ENCODE results near the gene IQCB1.
"Not testable (repeated sequence)": the region's sequence is repeated elsewhere in the genome, so short reads cannot be mapped to it uniquely, and the experiment has no call there.

IQCB1 gene

GRCh38 chr3:121793078-121793477 is 41.8 kb downstream of the IQCB1 start:
- no peaks in the 10 kb centered on the region for H3K4me1 Mint-ChIP-seq (ENCODE audit: low read depth in 2 of 2)
- no peak overlapping the region for H3K4me3 Mint-ChIP-seq
- H3K27ac Mint-ChIP-seq: no peak overlapping the region
- peaks cover 43% of the 10 kb centered on the region for H3K36me3 Mint-ChIP-seq (ENCODE audit: insufficient read depth)
- no peaks in the 10 kb centered on the region for H3K27me3 Mint-ChIP-seq
- no peaks in the 10 kb centered on the region for H3K9me3 Mint-ChIP-seq
- ATAC-seq (replicated peaks) (no peak), DNase-seq (no peak)

- Mint-ChIP-seq H3K27ac (peak overlapping the region in 1 of 2 donors; percentile 70), H3K27me3 (no peaks in the 10 kb centered on the region), H3K4me3 (no peak overlapping the region), H3K4me1 (ENCODE audit: low read depth in 2 of 2) (no peaks in the 10 kb centered on the region), H3K9me3 (no peaks in the 10 kb centered on the region), H3K36me3 (ENCODE audit: insufficient read depth) (peaks cover 59% of the 10 kb centered on the region)
- ATAC-seq (replicated peaks) (no peak), DNase-seq (no peak)
Measured at GRCh38 chr3:121786485-121786884, 48.4 kb downstream of the IQCB1 start.

GRCh38 chr3:121782784-121783183 is 52.1 kb downstream of the IQCB1 start:
- Mint-ChIP-seq H3K27ac (peak overlapping the region in 1 of 2 donors; percentile 18), H3K36me3 (ENCODE audit: insufficient read depth) (peaks cover 56% of the 10 kb centered on the region)
- H3K9me3 Mint-ChIP-seq; H3K27me3 Mint-ChIP-seq; H3K4me1 Mint-ChIP-seq (ENCODE audit: low read depth in 2 of 2); ATAC-seq (replicated peaks); H3K4me3 Mint-ChIP-seq; DNase-seq: not testable (repeated sequence)

GRCh38 chr3:121781611-121782010 is 53.2 kb downstream of the IQCB1 start:
- Mint-ChIP-seq H3K36me3 (ENCODE audit: insufficient read depth) (peaks cover 47% of the 10 kb centered on the region), H3K27ac (no peak overlapping the region), H3K4me1 (ENCODE audit: low read depth in 2 of 2) (no peaks in the 10 kb centered on the region), H3K9me3 (no peaks in the 10 kb centered on the region), H3K4me3 (no peak overlapping the region), H3K27me3 (no peaks in the 10 kb centered on the region)
- ATAC-seq (replicated peaks) (no peak), DNase-seq (no peak)

- not testable (repeated sequence) for H3K27me3 Mint-ChIP-seq; H3K4me1 Mint-ChIP-seq (ENCODE audit: low read depth in 2 of 2); H3K4me3 Mint-ChIP-seq; H3K27ac Mint-ChIP-seq; ATAC-seq (replicated peaks); H3K9me3 Mint-ChIP-seq; DNase-seq
- H3K36me3 Mint-ChIP-seq (ENCODE audit: insufficient read depth): peaks cover 72% of the 10 kb centered on the region
Measured at GRCh38 chr3:121775095-121775494, 59.8 kb downstream of the IQCB1 start.

- Mint-ChIP-seq H3K36me3 (ENCODE audit: insufficient read depth) (peaks cover 54% of the 10 kb centered on the region), H3K4me3 (no peak overlapping the region), H3K9me3 (no peaks in the 10 kb centered on the region), H3K4me1 (ENCODE audit: low read depth in 2 of 2) (peaks cover 0 to 6% of the 10 kb centered on the region in 2 donors), H3K27ac (peak overlapping the region in 1 of 2 donors; percentile 35), H3K27me3 (no peaks in the 10 kb centered on the region)
- no peak for DNase-seq
- no peak for ATAC-seq (replicated peaks)
Measured at GRCh38 chr3:121769246-121769645, 65.6 kb downstream of the IQCB1 start.

- Mint-ChIP-seq H3K4me3 (no peak overlapping the region), H3K36me3 (ENCODE audit: insufficient read depth) (peaks cover 46% of the 10 kb centered on the region), H3K9me3 (no peaks in the 10 kb centered on the region), H3K27me3 (no peaks in the 10 kb centered on the region), H3K27ac (peak overlapping the region in 1 of 2 donors; percentile 35), H3K4me1 (ENCODE audit: low read depth in 2 of 2) (no peaks in the 10 kb centered on the region)
- no peak for DNase-seq
- no peak for ATAC-seq (replicated peaks)
Measured at GRCh38 chr3:121768452-121768851, 66.4 kb downstream of the IQCB1 start.

GRCh38 chr3:121759541-121760202 is 75.2 kb downstream of the IQCB1 start:
- H3K27ac Mint-ChIP-seq: no peak overlapping the region
- H3K36me3 Mint-ChIP-seq (ENCODE audit: insufficient read depth): no peaks in the 10 kb centered on the region
- H3K4me3 Mint-ChIP-seq: no peak overlapping the region
- no peaks in the 10 kb centered on the region for H3K4me1 Mint-ChIP-seq (ENCODE audit: low read depth in 2 of 2)
- ATAC-seq (replicated peaks): no peak
- DNase-seq: no peak
- no peaks in the 10 kb centered on the region for H3K9me3 Mint-ChIP-seq
- H3K27me3 Mint-ChIP-seq: peaks cover 0 to 14% of the 10 kb centered on the region in 2 donors

- no peaks in the 10 kb centered on the region for H3K36me3 Mint-ChIP-seq (ENCODE audit: insufficient read depth)
- no peaks in the 10 kb centered on the region for H3K4me1 Mint-ChIP-seq (ENCODE audit: low read depth in 2 of 2)
- H3K27me3 Mint-ChIP-seq: peaks cover 0 to 14% of the 10 kb centered on the region in 2 donors
- H3K9me3 Mint-ChIP-seq: no peaks in the 10 kb centered on the region
- DNase-seq: no peak
- H3K4me3 Mint-ChIP-seq: no peak overlapping the region
- ATAC-seq (replicated peaks): no peak
- no peak overlapping the region for H3K27ac Mint-ChIP-seq
Measured at GRCh38 chr3:121758727-121759450, 76.0 kb downstream of the IQCB1 start.

GRCh38 chr3:121757812-121758545 is 76.9 kb downstream of the IQCB1 start:
- no peak overlapping the region for H3K4me3 Mint-ChIP-seq
- H3K27me3 Mint-ChIP-seq: peaks cover 2 to 16% of the 10 kb centered on the region in 2 donors
- ATAC-seq (replicated peaks) (no peak), DNase-seq (no peak)
- no peak overlapping the region for H3K27ac Mint-ChIP-seq
- no peaks in the 10 kb centered on the region for H3K36me3 Mint-ChIP-seq (ENCODE audit: insufficient read depth)
- no peaks in the 10 kb centered on the region for H3K4me1 Mint-ChIP-seq (ENCODE audit: low read depth in 2 of 2)
- no peaks in the 10 kb centered on the region for H3K9me3 Mint-ChIP-seq

GRCh38 chr3:121757087-121757811 is 77.6 kb downstream of the IQCB1 start:
- H3K36me3 Mint-ChIP-seq (ENCODE audit: insufficient read depth): no peaks in the 10 kb centered on the region
- H3K4me3 Mint-ChIP-seq: no peak overlapping the region
- H3K27ac Mint-ChIP-seq: no peak overlapping the region
- H3K27me3 Mint-ChIP-seq: peaks cover 9 to 24% of the 10 kb centered on the region in 2 donors
- ATAC-seq (replicated peaks): no peak
- no peaks in the 10 kb centered on the region for H3K4me1 Mint-ChIP-seq (ENCODE audit: low read depth in 2 of 2)
- no peak for DNase-seq
- H3K9me3 Mint-ChIP-seq: no peaks in the 10 kb centered on the region

GRCh38 chr3:121752772-121753171 is 82.1 kb downstream of the IQCB1 start:
- peaks cover 0 to 6% of the 10 kb centered on the region in 2 donors for H3K4me1 Mint-ChIP-seq (ENCODE audit: low read depth in 2 of 2)
- DNase-seq (no peak), ATAC-seq (replicated peaks) (no peak)
- H3K36me3 Mint-ChIP-seq (ENCODE audit: insufficient read depth): no peaks in the 10 kb centered on the region
- no peak overlapping the region for H3K4me3 Mint-ChIP-seq
- H3K27ac Mint-ChIP-seq: no peak overlapping the region
- H3K9me3 Mint-ChIP-seq: no peaks in the 10 kb centered on the region
- peaks cover 19 to 27% of the 10 kb centered on the region in 2 donors for H3K27me3 Mint-ChIP-seq

GRCh38 chr3:121752261-121752660 is 82.6 kb downstream of the IQCB1 start:
- no peak for DNase-seq
- ATAC-seq (replicated peaks): no peak
- H3K9me3 Mint-ChIP-seq: no peaks in the 10 kb centered on the region
- H3K4me3 Mint-ChIP-seq: no peak overlapping the region
- no peak overlapping the region for H3K27ac Mint-ChIP-seq
- H3K27me3 Mint-ChIP-seq: peaks cover 19 to 22% of the 10 kb centered on the region in 2 donors
- no peaks in the 10 kb centered on the region for H3K36me3 Mint-ChIP-seq (ENCODE audit: insufficient read depth)
- H3K4me1 Mint-ChIP-seq (ENCODE audit: low read depth in 2 of 2): peaks cover 0 to 8% of the 10 kb centered on the region in 2 donors
